COR-L47 (cell line): ENCODE results near the gene PKP3.
"Not testable (repeated sequence)": the region's sequence is repeated elsewhere in the genome, so short reads cannot be mapped to it uniquely, and the experiment has no call there.

Experiments
- DNase-seq: peaks from one replicate; lab custom pipeline; 2025; lab: John Stamatoyannopoulos, UW

The PKP3 gene

DNA sequence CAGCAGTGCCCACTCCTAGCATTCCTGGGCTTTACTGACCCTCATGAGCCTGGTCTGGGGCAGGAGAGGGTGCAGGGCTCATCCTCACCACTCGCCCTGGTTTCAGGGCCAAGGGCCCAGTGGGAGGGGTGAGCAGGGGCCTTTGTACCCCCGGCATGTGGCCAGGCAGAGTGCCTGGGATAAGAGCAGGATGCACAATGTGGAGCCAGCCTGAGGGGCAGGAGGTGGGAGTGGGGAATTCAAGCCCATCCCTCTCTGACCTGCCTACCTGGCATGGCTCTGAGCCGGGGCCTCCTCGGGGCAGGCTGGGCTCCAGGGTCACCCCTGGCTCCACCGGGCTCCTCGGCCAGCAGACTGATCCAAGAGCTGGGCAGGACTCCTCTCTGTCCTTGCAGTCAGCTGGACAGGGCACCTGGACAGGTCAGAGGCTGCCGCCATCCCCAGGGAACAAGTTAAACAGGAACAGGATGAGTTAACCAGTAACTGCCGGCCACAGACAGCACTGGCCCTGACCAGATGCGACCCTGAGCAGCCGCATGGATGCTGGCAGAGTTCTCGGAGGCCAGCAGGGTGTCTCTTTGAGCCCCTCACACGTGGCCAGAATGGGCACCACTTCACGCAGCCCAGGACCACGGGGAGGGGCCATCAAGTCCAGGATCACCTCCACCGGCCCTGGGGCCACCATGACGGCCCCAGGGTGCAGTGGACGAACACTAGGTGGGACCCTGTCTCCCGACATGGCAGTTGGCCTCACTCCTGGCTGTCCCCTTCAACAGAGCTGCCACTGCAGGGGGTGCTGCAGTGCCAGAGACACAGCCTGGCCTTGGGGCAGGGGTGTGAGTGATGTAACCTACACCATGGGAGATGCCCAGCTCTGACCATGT is 15.8 kb downstream of the PKP3 start:
- DNase-seq = no peak

DNA sequence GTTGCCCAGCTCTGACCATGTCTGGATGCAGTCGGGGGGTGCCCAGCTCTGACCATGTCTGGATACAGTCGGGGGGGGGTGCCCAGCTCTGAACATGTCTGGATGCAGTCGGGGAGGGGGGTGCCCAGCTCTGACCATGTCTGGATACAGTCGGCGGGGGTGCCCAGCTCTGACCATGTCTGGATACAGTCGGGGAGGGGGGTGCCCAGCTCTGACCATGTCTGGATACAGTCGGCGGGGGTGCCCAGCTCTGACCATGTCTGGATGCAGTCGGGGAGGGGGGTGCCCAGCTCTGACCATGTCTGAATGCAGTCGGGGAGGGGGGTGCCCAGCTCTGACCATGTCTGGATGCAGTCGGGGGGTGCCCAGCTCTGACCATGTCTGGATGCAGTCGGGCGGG is 16.7 kb downstream of the PKP3 start:
- DNase-seq = not testable (repeated sequence)

DNA sequence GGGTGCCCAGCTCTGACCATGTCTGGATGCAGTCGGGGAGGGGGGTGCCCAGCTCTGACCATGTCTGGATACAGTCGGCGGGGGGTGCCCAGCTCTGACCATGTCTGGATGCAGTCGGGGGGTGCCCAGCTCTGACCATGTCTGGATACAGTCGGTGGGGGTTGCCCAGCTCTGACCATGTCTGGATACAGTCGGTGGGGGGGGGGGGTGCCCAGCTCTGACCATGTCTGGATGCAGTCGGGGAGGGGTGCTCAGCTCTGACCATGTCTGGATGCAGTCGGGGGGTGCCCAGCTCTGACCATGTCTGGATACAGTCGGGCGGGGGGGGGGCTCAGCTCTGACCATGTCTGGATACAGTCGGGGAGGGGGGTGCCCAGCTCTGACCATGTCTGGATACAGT is 17.5 kb downstream of the PKP3 start:
- not testable (repeated sequence) for DNase-seq

GRCh38 chr11:412641-413119 is 18.7 kb downstream of the PKP3 start:
- DNase-seq = no peak

DNA sequence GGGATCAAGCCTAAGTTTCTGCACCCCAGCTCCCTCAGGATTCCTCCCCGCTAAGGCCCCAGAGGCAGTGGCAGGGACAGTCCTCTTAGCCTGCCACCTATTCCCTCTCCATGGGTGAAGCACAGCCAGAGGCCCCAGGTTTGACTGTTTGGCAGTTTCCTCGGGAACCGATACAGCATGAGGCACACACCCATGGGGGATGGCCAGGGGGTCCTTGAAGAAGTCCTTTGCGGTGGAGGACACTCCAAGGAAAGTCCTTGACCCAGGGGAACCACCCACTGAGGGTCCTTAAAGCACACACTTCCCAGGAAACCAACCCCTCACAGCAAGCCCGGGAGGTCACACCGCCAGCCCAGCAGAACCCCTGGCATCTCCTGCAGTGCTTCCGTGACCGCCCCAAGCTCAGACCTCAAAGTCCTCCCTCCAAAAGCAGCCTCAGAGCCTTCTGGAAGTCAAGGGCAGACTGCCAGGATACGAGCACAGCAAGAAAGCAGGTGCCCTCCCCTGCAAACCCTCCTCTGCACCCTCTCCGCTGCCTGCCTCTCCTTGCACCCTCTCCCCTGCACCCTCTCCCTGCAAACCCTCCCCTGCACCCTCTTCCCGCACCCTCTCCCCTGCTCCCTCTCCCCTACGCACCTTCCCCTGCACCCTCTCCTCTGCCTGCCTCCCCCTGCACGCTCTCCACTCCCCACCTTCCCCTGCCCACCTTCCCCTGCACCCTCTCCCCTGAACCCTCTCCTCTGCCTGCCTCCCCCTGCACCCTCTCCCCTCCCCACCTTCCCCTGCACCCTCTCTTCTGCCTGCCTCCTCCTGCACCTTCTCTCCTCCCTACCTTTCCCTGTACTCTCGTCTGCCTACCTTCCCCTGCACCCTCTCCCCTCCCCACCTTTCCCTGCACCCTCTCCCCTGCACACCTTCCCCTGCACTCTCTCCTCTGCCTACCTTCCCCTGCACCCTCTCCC is 19.4 kb downstream of the PKP3 start:
- no peak for DNase-seq

DNA sequence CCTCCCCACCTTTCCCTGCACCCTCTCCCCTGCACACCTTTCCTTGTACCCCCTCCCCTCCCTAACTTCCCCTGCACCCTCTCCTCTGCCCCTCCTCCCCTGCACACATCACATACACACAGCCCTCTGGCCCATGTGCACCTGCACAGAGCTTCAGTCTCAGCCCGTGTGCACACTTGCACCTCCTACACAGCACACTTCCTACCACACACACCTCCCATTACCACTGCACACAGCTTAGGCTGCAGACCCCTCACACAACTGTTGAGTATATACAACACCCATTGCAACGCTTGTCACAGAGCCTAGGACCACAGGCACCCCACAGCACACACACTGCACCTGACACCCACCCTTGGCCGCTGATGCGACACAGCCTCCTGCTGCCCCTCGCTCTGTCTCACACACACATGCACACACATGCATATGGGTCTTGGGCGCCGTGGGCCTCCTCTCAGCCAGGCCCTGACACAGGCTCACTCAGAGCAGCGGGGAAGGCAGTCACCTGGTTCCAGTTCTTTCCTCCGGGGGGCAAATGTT is 20.4 kb downstream of the PKP3 start:
- DNase-seq = no peak

DNA sequence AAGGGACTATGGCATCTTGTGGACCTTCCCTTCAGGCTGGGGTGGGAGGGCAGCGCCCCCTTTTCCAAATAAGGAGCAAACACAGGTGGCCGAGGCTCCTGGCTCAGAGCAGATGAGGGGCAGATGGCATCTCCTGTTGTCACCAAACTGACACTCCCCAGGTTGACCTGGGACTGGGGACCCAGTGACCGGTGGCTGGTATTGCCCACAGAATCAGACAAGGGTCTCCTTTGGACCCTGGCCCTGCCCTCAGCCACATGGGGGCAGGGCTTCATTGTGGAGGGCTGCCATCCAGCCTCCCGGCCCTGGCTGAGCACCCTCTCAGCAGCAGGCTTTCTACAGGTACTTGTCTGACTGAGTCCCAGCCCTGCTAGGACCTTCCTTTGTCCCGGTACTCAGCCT is 21.6 kb downstream of the PKP3 start:
- DNase-seq = no peak

DNA sequence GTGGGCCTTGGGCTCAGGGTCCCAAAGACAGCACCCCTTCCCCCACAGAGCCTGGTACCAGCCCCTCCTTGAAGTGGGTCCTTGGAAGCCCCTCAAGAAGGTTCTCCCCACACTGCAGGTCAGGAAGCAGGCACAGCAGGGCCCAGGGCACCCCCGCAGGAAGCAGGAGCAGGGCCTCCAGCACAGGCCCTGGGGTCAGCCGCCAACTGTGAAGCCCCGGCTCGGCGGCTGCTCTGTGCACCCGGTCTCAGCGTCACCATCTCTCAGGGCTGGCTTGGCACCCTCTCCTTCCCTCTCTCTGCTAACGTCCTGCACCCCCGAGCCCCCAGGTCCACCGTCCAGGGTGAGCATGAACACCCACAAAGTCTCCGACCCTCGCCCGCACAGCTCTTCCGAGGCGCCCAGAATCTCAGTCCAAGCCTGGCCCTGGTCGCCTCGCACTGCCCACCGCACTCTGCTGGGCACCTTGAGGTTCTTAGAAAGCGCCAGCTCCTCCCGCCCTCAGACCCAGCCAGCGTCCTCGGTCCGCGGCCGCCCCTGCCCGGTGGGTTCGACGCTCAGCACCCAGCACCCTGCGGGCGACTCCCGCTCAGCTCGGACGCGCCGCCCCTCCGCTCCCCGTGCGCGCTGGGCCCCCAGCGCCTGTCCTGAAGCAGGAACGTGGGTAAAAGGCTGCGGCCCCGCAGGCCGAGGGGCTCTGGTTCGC is 22.2 kb downstream of the PKP3 start:
- no peak for DNase-seq

DNA sequence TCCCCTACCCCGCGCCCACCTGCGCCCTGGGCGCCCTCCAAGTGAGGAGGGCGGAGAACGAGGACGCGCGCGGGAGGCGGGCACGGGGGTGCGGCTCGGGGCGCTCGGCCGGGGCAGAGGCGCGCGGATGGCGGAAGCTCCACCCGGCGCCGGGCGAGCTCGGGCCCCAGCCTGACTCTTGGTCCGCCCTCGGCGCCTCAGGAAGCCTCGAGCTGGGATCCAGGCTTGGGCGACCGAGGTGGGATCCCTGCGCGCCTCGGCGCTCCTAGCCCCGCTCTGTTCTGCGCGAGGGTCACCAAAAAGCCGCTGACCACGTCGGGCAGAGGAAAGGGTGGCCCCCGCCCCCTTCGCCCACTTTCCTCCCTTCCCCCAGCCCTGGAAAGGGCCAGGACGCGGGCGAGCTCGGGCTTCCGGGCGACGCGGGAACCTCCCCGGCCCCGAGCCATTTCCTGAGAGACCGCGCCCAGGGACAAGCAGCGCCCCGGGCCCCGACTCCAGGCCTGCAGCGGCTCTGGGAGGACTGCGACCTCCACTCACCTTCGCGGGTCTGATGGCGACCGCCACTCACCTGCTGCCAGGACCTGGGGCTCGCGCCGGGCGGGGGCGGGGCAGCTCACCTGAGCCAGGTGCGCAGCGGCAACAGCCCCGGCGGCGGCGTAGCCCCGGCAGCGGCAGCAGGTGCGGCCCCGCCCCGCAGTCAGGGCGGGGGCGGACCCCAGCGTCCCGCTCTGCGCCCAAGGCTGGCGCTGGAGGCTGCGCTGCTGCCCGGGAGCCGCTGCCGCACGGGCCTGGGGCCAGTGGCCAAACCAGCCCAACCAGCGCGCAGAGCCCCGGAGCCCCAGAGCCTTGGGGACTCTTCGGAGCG is 23.0 kb downstream of the PKP3 start:
- peak; percentile 42 for DNase-seq

DNA sequence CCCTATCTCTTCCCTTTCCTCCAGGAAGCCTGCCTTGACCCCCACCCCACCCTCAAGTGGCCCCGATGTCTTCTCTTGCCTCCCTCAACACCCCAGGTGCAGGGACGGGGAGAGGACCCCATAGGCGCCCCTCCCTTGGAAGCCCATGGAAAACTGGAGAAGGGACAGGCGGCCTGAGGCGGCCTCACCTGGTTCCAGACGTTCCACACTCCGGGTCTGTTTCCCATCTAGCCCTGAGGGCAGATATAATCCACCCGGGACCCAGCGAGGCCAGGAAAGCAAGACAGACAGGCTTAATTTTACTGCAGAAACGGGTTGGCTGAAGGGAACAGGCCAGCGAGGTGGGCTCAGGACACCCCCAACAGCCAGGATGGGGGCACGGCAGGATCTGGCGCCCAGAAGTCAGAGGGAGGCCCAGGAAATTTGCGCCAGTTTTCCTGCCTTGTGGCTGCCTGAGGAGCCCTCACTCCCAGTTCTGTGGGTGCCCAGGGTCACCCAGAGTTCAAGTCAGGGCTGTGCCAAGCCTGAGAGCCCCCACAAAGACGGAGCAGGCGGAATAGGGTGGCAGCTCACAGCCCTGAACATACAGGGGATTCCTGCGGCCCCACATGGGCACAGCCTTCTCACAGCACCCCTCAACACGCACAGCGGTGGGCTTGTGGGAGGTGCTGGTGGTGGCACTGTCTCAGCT is 23.8 kb downstream of the PKP3 start:
- DNase-seq = no peak

DNA sequence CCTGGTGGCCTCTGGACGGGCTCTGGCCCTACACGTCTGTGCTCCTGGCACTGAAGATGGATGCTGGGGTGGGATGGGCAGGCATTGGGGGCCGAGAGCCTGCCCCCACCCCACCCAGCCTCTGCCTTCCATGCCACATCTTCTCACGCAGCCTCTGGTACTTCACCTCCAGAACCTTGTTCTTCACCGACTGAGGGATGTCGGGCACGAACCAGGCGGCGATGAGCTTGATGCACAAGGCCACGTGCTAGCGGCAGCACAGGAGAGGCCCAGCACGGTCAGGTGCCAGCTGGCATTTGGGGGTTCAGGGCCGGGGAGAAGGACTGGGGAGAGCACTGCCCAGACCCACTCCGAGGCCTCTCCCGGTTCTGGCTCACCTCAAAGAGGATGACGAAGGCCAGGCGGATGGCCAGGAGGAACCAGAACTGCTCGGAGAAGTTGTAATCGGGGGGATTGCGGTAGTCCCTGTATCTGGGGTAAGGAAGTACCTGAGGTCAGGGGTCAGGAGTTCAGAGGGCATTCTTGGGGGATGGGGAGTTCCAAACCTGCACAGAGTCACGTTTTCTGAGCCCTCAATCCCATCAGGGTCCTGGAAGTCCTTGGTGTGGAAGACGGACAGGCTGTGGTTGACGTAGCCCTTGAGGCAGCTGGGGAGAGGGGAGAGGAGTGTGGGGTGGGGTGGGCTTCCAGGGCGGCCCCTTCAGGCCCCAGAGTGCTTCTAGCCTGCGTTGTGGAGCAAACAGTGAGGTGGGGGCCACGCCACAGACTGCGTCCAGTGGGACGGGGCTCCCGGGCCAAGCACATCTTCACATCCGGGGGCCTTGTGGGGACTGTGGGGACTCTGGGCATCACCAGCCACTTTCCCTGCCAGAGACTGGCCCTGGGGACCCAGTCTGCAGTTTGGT is 24.6 kb downstream of the PKP3 start:
- no peak for DNase-seq

GRCh38 chr11:419248-420005 is 25.4 kb downstream of the PKP3 start:
- no peak for DNase-seq

GRCh38 chr11:420054-420910 is 26.3 kb downstream of the PKP3 start:
- no peak for DNase-seq

DNA sequence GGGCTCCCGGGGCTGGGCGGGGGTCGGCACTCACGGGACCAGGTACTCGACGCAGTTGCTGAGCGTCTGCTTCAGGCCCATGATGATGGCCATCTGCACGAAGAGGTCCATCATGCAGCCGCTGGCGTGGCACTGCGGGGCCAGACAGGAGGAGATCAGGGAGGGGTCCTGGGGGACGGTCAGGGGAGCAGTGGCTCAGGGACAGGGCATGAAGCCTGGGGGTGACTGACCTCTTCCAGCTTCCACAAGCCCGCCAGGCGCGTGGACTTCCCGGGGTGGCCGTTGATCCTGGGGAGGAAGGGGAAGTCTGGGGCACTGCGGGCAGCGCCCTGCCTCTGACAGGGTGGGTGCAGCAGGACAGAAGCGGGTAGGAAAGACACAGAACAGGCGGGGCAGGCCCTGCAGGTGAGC is 26.9 kb downstream of the PKP3 start:
- no peak for DNase-seq

DNA sequence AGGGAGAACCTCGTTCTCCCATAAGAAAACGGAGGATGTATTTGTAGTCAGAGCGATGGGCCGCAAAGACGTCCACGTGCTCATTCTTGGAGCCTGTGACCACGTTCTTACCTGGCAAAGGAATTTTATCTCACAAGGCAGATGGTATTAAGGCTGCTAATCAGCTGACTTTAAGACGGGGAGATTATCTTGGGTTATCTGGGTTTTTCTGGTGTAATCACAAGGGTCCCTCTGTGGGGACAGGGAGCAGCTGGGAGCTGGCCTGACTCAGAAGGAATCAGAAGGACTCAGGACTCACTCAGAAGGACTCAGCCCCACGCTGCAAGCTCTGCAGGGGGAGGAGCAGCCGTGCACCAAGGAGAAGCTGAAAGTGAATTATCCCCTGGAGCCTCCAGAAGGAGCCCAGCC is 28.2 kb downstream of the PKP3 start:
- DNase-seq = no peak

DNA sequence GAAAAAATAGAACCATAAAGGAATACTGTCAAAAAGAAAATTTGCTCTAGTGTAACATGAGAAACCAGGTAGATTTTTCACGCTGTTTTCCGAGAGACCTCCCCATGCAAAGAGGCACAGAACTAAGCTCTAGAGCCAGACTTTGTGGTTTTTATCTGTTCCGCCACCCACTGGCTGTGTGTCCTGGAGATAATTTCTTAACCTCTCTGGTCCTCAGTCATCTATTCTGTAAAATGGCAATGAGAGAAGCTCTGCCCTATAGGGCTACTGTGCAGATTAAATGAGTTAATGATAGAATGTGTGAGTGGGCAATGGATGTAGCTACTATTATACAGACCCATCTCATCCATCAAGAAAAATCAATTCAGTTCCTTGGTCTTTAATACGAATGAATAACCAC is 30.2 kb downstream of the PKP3 start:
- no peak for DNase-seq

GRCh38 chr11:424766-425165 is 30.8 kb downstream of the PKP3 start:
- DNase-seq = not testable (repeated sequence)
